ENCODE data around the gene SMYD5.
"Not testable (repeated sequence)": the region's sequence is repeated elsewhere in the genome, so short reads cannot be mapped to it uniquely, and the experiment has no call there.

The SMYD5 gene

DNA sequence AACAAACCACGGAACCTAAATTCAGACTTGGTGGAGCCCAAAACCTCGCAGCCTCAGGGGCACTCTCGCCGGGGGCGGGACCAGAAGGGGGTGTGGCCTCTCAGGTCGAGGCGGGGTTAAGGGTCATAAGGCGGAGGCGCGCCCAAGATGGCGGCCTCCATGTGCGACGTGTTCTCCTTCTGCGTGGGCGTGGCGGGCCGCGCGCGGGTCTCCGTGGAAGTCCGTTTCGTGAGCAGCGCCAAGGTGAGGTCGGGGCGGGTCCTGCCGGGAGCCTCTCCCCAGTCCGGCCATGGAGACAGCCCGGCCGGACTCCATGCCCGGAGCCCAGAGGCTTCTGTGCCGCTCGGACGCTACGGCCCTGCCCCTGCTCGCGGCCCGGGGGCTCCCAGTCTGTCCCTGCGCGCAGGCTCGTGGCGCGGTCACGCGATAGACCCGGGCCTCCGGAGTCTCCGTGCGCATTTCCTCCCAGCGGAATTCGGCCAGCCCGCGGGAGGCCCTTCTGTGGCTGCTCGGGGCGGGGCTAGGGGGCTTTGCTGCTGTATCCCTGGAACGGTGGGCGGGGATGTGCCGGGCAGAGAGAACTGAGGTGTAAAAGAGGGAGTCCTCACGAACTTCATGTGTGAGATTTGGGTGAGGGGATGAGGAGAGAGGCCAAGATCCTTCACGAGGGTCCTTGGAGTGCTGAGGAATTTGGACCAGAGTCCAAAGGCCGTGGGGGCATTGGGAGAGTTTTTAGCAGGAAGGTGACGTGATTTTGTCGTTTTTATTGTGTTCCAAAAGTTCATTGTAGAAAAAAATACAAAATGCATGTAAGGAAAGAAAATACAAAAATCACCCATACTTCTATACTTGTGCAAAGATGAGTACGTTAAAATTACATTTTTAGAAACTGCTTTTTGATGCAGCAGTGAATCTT is at the start of gene SMYD5:
Gene SMYD5 (plus strand): TSS at position 126 of the 916 bp plus-strand sequence. CDS start 22 bp downstream, at position 148.
- DNase-seq (ENCODE audit: low read depth) = peak; percentile 56

DNA sequence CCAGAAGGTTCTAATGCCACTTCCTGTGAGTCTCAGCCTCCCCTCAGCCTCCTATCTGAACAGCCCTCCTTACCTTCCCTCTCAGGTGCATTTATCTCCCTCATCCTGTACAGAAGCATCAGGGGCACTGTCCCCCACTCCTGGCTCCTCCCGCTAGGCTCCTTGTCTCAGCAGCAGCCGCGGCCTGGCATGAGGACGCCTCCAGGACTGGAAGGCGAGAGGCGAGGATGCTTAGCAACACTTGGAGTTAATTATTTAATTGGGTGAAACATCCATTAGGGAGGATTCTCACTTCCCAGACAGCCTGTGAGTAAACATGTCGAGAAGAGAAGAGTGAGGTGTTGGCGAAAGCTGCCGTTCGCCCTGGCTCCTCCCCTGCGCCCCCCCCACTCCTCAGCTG is 48.1 kb upstream of the SMYD5 start:
- not testable (repeated sequence) for DNase-seq (ENCODE audit: low read depth)

DNA sequence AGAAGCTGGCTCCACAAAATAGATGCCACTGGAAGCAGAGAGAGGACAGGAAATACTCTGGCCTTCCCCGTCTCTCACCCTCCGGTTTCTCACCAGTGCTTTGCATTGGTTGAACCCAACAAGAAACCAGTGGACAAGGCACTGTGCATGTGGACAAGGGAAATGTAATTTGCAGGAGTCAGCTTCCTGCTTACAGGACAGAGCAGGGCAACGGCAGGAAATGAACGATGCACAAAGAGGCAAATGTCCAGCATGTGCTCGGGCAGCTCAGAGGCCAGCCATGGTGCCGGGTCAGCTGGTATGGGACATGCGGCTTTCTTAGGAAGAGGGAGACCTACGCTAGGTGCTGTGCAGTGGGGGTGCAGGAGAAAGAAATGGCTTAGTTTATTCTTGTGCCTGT is 47.2 kb upstream of the SMYD5 start:
- DNase-seq (ENCODE audit: low read depth) = not testable (repeated sequence)

DNA sequence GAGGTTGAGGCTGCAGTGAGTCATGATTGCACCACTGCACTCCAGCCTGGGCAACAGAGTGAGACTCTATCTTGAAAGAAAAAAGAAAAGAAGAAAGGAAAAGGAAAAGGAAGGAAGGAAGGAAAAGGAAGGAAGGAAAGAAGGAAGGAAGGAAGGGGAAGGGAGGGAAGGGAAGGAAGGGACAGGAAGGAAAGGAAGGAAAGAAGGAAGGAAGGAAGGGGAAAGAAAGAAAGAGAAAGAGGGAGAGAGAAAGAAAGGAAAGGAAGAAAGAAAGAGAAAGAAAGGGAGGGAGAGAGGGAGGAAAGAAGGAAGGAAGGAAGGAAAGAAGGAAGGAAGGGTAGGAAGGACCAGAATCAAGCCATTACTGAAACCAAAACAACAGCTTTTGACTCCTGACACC is 45.7 kb upstream of the SMYD5 start:
- not testable (repeated sequence) for DNase-seq (ENCODE audit: low read depth)

DNA sequence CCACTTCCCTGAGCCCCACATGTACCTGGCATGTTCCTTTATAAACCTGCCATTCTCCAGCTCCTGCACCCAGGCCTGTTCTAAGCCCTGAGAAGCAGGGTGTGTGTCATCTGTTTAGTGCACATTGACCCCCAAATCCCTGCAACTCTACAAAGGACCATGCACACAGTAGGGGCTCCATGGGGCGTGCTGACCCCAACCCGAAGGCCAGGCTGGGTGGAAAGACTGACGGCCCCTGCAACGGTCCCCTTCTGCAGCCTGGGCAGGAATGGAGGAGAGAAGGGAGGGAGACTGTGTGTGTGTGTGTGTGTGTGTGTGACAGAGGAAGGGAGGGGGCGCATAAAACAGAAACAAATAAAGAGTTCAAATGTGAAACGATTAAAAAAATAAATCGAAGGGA is 43.7 kb upstream of the SMYD5 start:
- DNase-seq (ENCODE audit: low read depth) = not testable (repeated sequence)

DNA sequence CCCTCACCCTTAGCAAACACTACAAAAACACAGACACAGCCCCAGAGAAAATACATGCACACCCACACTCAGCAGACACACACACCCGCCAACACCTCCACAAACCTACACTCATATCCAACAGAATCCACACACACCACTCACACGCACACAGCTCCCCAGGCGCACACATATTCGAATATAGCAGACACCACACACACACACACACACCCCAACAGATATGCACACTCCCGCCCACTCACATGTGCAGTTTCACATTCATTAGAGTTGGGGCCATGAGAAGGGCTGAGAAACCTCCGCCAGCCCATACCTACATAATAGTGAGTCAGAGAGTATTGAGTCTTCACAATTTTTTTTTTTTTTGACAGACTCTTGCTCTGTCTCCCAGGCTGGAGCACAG is 41.1 kb upstream of the SMYD5 start:
- no peak for DNase-seq (ENCODE audit: low read depth)

DNA sequence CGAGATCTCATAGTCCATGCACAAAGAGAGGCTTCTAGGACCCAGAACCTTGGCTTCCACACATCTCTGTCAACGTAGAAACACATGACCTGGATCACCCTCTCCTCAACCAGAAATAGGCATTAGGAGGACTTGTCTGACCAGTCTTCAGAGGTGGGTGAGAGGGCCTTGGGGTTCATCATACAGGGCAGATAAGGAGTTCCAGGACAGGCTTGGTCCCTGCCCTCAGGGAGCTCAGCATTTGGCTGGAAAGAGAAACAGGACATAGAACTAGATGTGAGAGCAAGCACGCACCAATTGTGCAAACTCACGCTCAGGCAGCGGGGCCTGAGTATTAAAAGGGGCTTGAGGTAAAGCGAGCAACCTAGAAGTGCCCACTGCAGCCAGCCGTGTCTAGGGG is 40.3 kb upstream of the SMYD5 start:
- no peak for DNase-seq (ENCODE audit: low read depth)

DNA sequence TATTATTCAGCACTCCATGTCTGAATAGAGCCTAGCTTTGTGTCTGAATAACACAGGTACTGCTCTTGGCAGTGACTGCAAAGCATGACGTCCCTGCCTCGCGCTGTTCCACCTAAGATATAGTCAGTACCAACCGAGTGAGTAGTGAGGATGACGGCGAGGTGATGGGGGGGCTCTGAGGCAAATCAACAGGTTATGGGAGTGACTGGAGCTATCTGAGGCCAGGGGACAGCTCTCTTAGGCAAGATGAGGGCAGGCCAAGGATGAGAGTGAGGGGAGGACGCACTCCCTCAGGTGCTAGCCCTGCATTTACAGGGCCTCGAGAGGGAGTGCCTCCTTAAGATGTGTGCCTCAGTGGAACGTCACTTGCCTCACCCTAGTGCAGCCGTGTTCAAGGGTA is 39.8 kb upstream of the SMYD5 start:
- DNase-seq (ENCODE audit: low read depth) = no peak

DNA sequence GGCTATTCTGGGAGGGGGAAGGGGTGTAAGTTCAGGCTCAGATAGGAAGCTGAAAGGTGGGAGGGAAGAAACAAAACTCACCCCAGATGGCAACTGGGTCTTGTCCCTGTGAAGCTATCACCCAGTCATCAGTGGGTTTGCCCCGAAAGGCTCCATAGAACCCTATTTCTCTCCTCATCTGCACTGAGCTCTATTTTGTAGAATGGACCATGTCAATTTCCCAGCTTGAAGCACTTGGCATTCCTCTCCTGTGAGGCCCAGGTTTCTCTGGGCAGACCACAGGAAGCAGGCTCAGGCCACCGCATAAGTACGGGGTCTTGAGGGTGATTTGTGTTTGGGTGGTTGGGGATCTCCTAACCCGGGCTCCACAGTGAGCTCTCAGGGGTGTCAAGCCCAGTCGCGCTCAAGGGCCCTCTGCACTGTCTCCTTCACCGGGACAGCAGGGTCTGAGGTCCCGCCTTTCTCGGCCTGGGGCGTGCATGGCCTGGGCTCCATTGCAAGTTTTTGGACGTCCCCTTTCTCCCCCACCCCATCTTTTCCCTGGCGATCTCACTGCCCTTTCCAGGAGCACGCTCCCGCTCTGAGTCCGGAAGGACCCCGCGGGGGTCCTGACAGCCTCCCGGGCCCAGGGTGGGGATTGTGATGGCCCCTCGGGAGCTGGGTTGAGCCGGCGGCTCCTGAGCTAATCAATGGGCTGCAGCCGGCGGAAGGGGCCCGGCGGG is 38.9 kb upstream of the SMYD5 start:
- DNase-seq (ENCODE audit: low read depth) = no peak

DNA sequence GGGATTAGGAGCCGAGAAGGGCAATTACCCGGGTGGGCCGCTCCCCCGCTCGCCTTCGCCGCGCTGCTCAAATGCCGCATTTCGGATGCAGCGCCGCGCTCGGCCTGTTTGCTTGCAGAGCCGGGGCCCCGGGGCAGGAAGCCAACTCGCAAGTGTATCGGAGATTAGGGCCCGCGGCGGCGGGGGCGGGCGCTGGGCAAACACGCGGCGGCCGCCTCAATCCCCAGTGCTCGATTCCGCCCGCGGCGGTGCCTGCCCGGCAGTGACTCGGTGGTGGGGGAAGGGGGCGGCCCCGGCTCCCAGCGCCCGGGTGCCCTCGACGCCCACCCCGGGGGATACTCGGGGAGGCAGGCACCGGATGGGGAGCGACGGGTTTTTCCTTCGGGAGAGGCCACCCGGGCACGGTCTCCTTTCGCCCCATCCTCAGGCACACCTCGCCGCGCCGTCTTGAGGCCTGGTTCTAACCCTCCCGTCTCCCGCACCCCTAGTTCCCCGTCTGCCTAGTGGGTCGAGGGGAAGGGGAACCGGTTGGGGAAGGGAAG is 38.3 kb upstream of the SMYD5 start:
- no peak for DNase-seq (ENCODE audit: low read depth)

DNA sequence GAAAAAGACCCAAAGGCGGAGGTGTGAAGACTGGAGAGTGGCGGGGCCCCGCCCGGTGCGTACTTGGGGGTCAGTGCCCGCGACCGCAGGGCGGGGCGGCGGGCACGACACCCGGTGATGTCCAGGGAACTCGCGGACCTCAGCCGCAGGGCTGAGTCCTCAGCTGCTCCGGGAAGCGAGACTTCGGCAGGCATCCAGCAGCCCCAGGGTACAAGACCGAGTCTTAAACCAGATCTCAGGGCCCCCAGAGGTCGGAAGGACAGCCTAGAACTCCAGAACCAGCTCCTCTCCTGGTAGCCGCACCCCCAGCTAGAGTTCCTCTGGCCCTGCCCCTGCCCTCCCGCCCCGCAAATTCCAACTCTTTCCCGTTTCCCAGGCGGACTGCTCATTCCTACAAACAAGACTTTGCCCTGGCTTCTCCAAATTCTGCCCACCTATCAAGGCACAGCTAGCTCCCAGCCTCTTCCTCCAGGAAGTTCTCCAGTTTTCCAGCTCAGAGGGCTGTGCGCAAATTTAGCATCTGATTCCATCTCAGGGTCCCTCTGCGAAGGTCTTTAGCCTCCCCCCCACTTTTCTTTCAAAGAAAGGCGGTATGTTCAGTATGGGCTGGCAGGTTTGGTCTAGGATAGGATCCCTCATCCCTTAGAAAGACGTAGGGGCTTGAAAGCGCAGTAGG is 37.7 kb upstream of the SMYD5 start:
- DNase-seq (ENCODE audit: low read depth) = no peak

DNA sequence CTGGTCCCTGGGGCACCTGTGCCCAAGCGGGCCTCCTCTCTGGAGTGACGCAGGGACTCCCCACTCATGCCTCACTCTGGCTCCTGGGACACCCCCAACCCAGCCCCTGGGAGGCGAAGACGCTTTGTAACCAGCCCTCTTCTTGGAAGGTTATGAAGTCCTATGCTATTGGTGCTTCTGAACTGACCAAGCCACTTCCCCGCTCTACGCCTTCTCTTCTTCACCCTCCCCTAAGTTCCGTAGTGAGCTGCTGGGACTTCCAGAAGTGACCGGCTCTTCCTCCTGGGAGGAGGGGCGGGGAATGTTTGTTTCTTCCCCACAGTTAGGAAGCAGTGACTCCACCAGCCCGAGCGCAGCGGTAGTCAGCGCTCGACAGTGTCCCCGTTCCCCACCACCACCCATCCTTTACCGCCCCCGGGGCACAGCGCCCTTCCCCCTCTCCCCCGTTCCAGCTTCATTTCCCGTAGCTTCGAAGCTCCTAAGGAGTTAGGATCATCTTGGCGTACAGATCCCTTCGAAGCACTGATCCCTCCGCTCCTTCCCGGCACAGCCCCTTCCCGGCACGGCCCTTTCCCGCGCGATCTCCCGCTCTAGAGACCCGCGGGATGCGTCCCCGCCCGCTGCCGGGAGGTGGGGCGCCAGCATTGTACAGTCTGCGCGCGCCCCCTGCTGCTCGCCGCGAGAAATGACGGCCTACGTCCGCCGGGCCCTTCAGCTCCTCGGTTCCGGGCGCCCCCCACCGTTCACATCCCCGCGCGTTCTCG is 37.0 kb upstream of the SMYD5 start:
- DNase-seq (ENCODE audit: low read depth) = peak; percentile 70

DNA sequence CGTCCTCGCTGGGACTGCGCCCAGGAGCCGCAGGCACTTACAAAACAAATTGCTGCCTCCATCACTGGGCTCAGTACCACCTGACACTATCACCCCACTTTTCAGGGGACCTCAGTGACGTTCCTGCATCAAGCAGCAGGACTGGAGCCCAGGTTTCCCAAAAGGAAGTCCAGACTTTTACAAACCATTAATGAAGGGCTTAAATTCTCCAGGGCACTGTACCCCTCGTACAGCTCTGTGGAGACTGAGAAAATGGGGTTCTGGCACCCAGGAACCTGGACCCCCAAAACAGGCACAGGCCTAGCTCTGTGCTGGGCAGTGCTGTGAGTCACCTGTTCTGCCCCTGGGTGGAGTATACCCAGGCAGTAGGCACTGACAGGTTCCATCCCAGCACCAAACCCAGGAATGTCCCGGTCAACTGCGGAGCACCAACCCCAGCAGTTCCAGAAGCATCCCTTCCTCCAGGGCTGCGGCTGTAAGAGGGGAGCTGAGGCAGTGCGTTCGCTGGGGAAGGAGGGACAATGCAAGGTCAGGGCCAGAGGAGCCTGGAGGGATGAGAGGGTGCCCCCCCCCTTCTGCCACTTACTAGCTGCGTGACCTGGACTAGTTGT is 36.3 kb upstream of the SMYD5 start:
- DNase-seq (ENCODE audit: low read depth) = no peak

DNA sequence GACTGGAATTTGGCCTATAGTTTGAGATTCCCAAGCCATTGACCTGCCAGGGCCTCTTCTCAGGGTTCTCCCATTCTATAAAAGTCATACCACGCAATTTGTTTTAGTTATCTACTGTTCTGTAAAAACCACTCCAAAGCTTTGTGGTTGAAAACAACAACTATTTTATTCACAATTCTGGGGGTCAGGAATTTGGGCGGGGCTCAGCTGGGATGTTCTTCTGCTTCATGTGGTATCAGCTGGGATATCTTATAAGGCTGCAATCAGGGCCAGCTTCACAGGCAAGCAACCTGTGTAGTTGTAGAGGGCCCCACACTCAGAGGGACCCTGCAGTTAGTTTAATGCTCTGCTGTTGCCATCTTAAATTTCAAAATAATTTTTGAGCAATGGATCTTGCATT is 28.1 kb upstream of the SMYD5 start:
- no peak for DNase-seq (ENCODE audit: low read depth)

DNA sequence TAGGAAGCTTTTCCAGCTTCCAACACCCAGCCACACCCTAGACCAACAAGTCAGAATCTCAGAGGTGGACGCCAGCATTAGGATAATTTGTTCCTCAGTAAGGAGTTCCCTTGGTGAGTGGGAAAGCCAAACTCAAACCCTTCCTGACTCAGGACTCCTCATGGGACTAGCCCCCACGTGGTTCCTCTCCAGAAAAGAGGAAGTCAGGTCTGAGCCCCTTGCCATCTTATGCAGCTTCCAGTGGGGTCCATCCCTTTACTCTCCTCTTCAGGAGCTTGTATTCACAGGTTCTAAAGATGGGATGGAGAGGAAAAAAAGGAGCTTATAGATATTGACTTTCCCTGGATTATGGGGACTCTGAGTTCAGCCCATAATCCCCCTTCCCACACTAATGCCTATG is 26.5 kb upstream of the SMYD5 start:
- no peak for DNase-seq (ENCODE audit: low read depth)

DNA sequence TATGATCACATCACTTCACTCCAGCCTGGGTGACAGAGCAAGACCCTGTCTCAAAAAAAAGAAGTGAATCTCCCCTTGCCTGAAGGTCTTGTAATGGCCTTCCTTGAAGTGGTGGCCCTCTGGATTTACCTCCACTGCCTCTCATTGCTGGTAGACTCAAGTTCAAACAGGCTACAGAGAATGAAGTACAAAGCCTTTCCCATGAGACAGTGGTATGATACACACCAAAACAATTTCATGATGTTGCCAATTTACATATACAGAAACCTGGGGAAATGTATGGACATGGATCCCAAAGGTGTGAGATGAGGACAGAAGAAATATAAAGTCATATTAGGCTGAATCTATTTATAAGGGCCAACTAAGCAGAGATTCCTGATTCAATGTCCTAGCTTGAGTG is 16.5 kb upstream of the SMYD5 start:
- no peak for DNase-seq (ENCODE audit: low read depth)

DNA sequence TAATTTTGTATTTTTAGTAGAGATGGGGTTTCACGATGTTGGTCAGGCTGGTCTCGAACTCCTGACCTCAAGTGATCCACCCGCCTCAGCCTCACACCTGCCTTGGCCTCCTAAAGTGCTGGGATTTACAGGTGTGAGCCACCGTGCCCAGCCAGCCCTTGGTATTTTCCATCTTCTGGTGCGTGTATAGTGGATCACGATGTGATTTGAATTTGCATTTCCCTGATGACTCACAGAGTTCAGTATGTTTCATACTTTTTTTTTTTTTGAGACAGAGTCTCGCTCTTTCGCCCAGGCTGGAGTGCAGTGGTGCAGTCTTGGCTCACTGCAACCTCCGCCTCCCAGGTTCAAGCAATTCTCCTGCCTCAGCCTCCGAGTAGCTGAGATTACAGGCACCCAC is 13.8 kb upstream of the SMYD5 start:
- not testable (repeated sequence) for DNase-seq (ENCODE audit: low read depth)

DNA sequence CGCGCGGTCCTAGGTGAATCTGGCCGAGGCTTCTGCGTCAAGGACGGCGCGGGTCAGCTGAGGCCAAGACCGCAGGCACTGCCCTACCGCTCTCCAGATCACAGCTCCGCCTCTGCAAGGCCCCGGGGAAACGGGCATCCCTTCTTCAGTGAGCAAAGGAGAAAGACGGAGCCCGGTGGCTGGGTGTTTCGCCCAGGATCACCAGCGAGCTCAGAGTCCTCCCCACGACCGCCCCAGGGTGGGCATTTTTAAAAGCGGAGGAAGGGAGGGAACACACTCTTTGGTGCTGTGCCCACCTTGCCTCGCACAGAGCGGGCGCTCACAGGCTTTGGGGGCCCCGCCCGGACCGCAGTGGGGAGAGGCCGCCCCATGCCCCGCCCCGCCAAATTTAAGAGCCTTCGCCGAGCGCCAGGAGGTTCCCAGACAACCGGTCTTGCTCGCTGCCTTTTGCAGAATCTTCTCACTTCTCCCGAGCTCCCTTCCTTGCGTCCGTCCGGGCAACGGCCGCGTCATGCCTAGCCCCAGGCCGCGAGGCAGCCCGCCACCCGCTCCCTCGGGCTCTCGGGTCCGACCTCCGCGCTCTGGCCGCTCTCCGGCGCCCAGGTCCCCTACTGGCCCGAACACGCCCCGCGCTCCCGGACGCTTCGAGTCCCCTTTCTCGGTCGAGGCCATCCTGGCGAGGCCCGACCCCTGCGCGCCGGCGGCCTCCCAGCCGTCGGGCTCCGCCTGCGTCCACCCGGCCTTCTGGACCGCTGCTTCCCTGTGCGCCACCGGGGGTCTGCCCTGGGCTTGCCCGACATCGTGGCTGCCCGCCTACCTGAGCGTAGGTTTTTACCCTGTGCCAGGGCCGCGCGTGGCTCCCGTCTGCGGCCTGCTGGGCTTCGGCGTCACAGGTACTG is 11.6 kb upstream of the SMYD5 start, which contains the start of gene NOTO:
Gene NOTO (plus strand): TSS at position 419 of the 899 bp plus-strand sequence. CDS start 93 bp downstream, at position 512.
- no peak for DNase-seq (ENCODE audit: low read depth)

DNA sequence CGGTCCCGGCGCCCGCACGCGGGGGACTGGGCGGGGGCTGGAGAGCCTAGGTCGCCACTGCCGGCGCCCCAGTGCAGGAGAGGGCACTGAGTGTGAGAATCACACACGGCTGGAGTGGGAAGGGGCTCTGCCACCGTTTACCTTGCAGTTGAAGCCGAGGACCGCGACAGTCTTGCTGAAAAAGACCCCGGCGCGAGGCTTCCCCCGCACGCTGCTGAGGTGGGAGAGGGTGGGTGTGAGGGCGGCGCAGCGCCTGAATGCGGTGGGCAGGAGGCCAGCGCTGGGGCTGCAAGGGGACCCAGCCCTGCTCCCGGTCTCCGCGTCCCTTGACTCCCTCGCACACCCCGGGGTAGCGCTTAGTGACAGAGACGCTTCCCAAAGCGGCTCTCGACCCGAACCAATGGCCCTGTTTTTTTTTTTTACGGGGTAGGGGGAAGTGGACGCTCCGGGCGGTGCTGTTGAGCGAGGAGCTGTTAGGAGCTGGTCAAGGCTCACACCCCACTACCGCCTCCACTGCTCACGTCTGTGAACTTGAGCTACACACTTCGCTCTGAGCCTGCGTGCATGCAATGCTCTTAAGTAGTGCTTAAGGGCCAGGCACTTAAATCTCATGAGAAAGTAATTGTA is 10.9 kb upstream of the SMYD5 start:
- no peak for DNase-seq (ENCODE audit: low read depth)

DNA sequence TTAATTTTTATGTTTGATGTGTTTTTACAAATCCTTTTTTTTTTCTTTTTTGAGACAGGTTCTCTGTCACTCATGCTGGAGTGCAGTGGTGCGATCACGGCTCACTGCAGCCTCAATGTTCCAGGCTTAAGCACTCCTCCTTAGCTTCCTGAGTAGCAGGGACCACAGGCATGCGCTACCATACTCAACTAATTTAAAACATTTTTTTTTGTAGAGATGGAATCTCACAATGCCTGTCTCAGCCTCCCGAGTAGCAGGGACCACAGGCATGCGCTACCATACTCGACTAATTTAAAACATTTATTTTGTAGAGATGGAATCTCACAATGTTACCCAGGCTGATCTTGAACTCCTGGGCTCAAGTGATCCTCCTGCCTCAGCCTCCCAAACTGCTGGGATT is 8.4 kb upstream of the SMYD5 start:
- no peak for DNase-seq (ENCODE audit: low read depth)
